ENCODE data around the gene POC1B. TPM values are rescaled to one million over a fixed set of nuclear protein-coding genes. Genes with fewer than 3 reads are reported as not detected.
A peak's percentile ranks its signal among the peaks of the same experiment; 100 is the strongest.

Gene POC1B
- total and polyA plus RNA-seq, 2 donors (not counting 3 experiments of a cell fraction or from before 2014, with no cell fraction given) = 7.1 to 18.2 TPM

GRCh38 chr12:89525305-89525823 is 483 bp downstream of the POC1B start:
- Histone ChIP-seq H3K9ac (replicated peaks; ENCODE audit: extremely low read depth, insufficient read depth, low read length) (peak overlapping the region; percentile 91), H2AFZ (ENCODE audit: low read depth, low read length) (peak overlapping the region; percentile 56), H3K27ac (ENCODE audit: insufficient read depth, low read depth, low read length) (peak overlapping the region; percentile 35), H3K9me1 (replicated peaks; ENCODE audit: control insufficient read depth, extremely low read depth, insufficient read depth, low read length) (no peaks in the 10 kb centered on the region), H3K36me3 (ENCODE audit: control insufficient read depth in 2 of 2, extremely low read depth in 1 of 2, insufficient read depth in 2 of 2, low read length in 2 of 2) (no peaks in the 10 kb centered on the region), H3K4me2 (ENCODE audit: insufficient read depth, low read length) (peak overlapping the region; percentile 98), H3K4me3 (replicated peaks in 1 of 3; ENCODE audit: insufficient read depth in 1 of 3, low read depth in 1 of 3, low read length in 3 of 3) (peak overlapping the region; percentile 16 to 92 (median 59)), H3K4me1 (ENCODE audit: control insufficient read depth, extremely low read depth, insufficient read depth, low read length) (peaks cover 32% of the 10 kb centered on the region), H3K79me2 (ENCODE audit: control insufficient read depth, insufficient read depth, low read length) (peaks cover 36% of the 10 kb centered on the region), H3K27me3 (ENCODE audit: control insufficient read depth in 2 of 2, insufficient read depth in 2 of 2, low read length in 2 of 2) (no peaks in the 10 kb centered on the region), H3K9me3 (replicated peaks; ENCODE audit: control insufficient read depth, insufficient read depth, low read length) (no peaks in the 10 kb centered on the region), H4K20me1 (replicated peaks; ENCODE audit: control insufficient read depth, extremely low read depth, insufficient read depth, low read length) (no peaks in the 10 kb centered on the region)
- TF ChIP-seq GATA2 (IDR thresholded peaks at IDR 0.05; ENCODE audit: insufficient read depth, insufficient read length, low read depth, low read length) (no peak), JUN (IDR thresholded peaks at IDR 0.05; ENCODE audit: borderline replicate concordance, insufficient read depth, insufficient read length, low read depth) (no peak), EZH2 (IDR thresholded peaks at IDR 0.05; ENCODE audit: borderline replicate concordance, low read depth, low read length, severe bottlenecking) (no peak), FOS (IDR thresholded peaks at IDR 0.05; ENCODE audit: borderline replicate concordance, insufficient read depth, low read length) (no peak), CTCF (IDR thresholded peaks at IDR 0.05; ENCODE audit: extremely low read depth in 1 of 2, insufficient read depth in 1 of 2, low read depth in 1 of 2, low read length in 2 of 2) (no peak), POLR2AphosphoS5 (IDR thresholded peaks at IDR 0.05; ENCODE audit: insufficient read depth, low read depth, low read length) (no peak), MYC (IDR thresholded peaks at IDR 0.05; ENCODE audit: low read depth, low read length) (no peak), MAX (IDR thresholded peaks at IDR 0.05; ENCODE audit: insufficient read depth, insufficient read length) (no peak), POLR2A (IDR thresholded peaks at IDR 0.05; ENCODE audit: low read depth, low read length) (no peak)
- intact Hi-C loops (cut with micrococcal nuclease) (loop anchor here (10.0 kb wide), 2 partner anchors 891 to 951 kb away; no protein-coding TSS in a partner anchor), dilution Hi-C loops (cut with MboI; ENCODE audit: extremely low pct_ligation_motif_present, low sequenced_read_pairs) (no loop called here)
- FAIRE-seq = no peak
- ChIA-PET POLR2A (no interaction called here), CTCF (interaction anchor here (1.0 to 11.9 kb wide), 7 partner anchors 17 to 506 kb away, joined by 3 to 171 read pairs (median 12); partner anchors contain the start of gene DUSP6)
- peak; percentile 14 for DNase-seq (ENCODE audit: low read depth, low spot score)
- no TSS peak for BruUV-seq (replicated peaks)

Data from endothelial cell of umbilical vein (primary cell).